SK-N-SH treated with all-trans-retinoic acid at 6 μM for 48 hours (cell line): ENCODE results near the gene SH3D19.

ENCODE experiments used
- RARB ChIP-seq: fragments of 250-450 bp; sonication (Bioruptor Pico); IDR thresholded peaks from 2 replicates; pipeline ENCODE4 v1.8.0; 2021; ENCODE audit warnings: mild to moderate bottlenecking, moderate library complexity
- ZNF565 ChIP-seq: fragments of 450-650 bp; formaldehyde crosslinking; conservative IDR thresholded peaks from 2 replicates; pipeline ENCODE4 v1.5.0; 2020; ENCODE audit warnings: low read depth, mild to moderate bottlenecking, moderate library complexity

DNA sequence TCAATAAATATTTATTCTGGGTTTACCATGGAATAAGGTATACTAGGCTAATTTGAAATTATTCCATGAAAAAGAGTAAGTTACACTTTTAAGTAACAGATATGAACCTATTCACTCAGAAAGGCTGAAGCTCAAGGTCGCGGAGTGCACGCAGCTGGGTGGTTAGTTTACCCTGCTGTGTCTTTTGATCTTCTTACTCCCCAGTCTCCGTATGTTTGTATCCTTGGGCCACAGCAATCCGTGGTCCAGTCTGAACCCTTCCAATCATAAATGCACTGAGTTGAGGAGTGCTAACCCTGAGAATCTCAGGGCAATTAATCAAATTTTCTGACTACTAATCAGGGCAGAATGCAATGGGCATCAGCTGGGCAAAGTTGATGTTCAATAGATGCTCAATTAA is 192.1 kb downstream of the SH3D19 start:
- no peak for TF ChIP-seq ZNF565 (CRISPR knock-in tag)
- TF ChIP-seq RARB, result no peak
